HL-60/S4 (cell line): ENCODE data around the gene OPCML.

Experiments used
- in situ Hi-C: fragments of 300-500 bp; cut with MboI; formaldehyde crosslinking; loops from 2 replicates; pipeline ENCODE4 v1.14.3; 2022; ENCODE audit warnings: low sequenced_read_pairs

Gene OPCML

DNA sequence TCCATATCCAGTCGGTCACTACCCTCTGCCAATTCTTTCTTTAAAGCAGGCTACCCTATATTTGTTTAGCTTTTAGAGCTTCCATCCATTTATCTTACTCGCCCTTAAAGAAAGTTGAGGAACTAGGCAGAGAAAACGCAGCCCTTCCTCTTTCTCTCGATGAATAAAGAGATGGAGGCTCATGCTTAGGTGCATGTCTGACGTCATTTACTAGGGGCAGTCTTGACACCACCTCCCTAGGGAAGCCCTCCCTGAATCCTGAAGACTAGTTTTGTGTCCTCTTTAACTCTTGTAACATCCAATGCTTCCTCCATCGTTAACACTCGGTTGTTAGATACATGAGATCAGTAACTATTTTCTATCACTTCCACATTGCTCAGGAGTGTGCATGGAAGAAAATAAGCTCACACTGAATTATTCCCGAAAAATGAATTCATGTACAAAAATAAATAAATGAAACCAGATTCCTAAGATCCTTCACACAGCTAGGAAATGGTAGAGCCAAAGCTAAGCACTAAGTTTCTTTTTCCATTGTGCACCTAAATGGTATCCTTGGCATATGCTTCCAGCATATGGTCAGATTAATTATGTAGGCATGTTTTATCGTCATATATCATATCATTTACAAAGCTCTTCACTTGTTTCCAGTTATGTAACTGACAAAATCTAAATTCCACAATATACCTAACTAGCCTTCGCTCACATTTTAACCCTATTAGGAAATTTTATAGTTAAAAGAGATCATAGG lies 291.2 kb downstream of the OPCML start:
- in situ Hi-C loops, result no loop called here

DNA sequence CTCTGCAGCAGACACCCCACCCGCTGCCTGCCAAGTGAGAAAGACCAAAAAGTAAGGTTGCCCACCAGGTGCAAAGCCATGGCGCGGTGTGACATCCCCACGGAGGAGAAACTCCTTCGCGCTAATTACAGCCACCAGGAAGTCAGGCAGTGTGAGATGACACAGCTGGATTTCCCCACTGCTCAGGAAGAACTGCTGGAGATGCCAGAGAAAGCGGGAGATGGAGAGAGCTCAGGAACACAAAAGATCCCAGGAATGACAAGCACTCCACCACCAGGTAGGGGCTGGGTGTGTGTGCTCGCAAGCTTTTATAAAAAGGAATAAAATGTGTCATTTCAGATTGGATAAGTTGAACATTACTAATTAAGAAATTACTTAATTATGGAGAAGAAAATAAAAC lies 292.7 kb downstream of the OPCML start:
- in situ Hi-C loops, result no loop called here

DNA sequence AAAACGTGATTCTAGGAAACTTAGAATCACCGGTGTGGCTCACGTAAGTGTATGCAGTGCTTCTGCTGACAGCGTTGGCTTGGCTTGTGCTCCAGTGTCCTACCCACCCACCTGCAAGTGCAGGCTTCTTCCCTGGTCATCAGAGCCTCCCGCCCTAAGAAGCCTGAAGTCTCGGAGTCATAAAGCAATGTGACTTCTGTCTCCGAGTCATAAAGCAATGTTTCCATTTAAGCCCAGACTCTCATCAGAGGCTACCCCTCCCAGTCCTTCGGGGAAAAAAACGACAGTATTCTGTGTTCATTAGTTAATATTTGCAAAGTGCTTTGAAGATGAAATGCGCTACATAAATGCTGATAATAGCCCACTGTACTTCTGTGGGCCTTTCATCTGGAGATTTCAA lies 293.8 kb downstream of the OPCML start:
- in situ Hi-C loops, result no loop called here

DNA sequence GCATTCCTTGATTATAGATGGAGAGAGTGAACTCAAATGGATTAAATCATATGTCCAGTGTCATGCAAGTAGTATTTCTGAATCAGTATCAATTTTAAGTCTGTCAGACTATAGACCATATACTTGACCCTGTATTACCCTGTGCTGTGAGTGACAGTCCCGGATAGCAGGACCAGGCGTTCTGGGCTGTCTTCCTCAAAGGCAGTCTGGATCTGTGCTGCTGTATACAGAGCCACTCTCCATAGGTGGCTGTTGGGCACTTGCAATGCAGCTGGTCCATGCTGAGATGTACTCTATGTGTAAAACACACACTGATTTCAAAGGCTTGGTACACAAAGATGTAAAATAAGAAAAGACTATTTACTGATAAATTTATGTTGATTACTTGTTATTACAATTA lies 294.3 kb downstream of the OPCML start:
- in situ Hi-C loops, result no loop called here

GRCh38 chr11:133235381-133235780 lies 296.9 kb downstream of the OPCML start:
- in situ Hi-C loops, result no loop called here

DNA sequence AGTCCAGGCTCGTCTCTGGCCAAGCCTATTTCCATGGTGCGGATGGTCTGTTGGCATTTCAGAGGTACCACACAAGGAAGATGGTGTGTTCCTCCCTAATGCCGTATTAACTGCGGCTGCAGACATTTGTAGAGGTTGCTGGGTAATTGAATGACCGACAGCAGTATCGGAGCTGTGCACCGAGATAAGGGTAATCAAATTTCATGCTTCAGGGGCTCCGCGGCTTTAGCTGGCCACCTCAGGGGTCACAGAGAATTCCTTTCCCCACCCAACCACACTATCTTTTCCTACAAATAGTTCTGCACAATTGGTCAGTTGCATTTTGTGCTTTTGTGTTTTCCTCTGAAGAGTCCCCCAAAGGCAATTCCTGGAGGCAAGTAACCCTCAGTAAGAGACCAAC lies 297.4 kb downstream of the OPCML start:
- in situ Hi-C loops, result no loop called here

DNA sequence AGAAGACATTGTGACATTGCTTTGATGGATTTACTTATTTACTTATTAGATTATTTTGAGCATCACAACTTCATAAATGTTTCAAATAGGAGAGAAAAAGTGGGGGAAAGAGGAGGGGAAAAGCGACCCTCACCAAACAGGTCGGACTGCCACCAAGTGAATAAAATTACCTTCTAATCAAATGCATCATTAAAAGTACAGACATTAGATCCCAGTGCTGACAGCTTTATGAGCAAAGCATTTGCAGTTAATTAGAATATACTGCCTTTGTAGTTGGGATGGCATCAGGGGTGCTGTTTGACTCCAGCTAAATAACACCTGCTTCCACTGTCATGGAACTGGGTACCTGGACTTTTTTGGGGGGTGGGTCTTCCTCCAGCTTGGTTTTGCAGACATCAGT lies 299.6 kb downstream of the OPCML start:
- in situ Hi-C loops, result no loop called here

DNA sequence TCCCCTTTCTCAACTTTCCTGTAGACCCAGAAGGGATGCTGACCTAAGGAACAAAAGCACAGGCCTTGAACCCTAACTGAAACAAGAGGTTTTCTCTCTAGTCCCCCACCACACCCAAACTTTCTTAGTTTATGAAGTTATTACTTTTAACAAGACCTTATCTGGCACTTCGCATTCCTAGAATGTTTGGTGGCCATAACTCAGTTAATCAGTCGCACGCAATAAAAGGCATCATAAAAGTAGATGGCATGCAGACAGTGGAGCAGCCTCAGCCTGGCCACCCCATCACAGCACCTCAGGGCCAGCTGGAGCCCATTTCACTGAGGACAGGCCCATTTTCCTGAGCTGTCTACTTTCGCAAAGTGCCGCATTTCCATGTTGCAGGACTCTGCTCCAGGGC lies 301.9 kb downstream of the OPCML start:
- in situ Hi-C loops, result no loop called here

GRCh38 chr11:133228471-133229329 lies 303.6 kb downstream of the OPCML start:
- in situ Hi-C loops, result no loop called here

DNA sequence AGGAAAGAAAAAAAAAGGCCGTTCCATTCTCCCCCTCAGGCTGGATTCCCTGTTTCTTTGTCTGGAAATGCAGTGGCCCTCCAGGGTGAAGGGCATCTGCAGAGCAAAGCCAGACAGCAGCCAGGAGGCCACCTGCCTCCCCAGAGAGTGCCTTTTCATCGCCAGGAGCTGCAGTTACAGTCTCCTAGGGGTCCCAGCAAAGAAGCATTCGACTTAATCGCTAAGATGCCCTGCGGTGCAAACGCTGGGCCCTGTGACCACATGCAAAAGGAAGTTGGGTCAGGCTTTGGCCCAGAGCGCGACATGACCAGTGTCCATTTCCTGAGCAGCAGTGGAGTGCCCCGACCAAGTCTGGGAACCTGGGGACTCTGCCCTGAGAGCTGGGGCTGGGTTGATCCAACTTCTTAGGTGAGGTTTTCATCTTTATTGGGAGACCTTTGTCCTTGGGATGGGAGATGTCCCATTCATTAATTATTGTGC lies 304.6 kb downstream of the OPCML start:
- in situ Hi-C loops, result no loop called here

DNA sequence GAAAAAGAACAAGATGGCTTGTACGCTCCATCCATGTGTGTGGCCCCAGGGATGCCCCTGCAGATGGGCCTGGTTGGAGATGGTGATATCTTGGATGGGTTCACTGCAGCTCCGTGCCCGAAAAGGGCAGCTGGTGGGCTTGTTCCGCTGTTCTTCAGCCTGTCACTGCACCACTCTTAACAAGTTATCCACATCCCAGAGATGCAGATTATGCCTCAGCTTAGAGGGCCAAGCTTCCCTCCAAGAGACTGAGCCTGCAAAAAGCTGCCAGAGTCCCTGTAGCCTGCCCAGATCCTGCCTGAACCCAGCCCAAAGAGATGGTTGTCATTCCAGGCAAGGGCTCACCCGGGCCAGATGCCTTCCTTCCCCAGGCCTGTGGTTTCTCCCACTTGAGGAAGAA lies 308.0 kb downstream of the OPCML start:
- in situ Hi-C loops, result no loop called here

- in situ Hi-C loops, result no loop called here
These were observed 309.6 kb downstream of the OPCML start for GRCh38 chr11:133222425-133223330.

DNA sequence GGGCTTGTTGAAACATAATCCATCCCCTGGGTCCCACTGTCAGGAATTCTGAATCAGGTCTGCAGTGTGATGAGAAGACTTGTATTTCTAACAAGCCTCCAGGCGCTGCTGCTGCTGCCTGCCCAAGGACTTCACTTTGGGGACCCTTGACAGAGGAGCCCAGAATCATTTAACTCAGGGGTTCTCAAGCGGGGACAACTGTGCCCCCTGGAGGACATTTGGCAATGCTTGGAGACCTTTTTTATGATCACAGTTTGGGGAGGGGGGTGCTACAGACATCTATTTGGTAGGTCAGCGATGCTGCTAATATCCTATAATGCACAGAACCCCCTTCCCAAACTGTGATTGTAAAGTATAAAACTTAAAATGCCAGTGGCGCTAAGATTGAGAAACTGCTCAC lies 312.8 kb downstream of the OPCML start:
- in situ Hi-C loops, result no loop called here

DNA sequence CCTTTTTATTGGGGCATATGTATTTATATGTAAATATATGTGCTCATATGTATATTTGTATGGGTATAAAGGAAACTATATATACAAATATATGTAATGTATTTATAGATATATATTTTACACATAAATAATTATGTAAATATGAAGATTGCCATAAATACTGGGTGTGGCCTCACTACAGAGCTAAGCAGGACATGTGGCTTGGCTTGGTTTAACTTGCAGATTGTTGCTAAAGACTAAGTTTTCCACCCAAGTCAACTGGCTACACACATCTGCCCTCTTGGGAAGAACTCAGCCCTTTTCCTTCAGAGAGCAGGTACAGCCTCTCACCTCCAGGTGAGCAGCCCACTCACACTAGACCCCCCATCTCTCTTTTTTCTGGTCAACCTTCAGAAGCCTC lies 315.5 kb downstream of the OPCML start:
- in situ Hi-C loops, result no loop called here

- in situ Hi-C loops, result no loop called here
These were observed 316.6 kb downstream of the OPCML start for GRCh38 chr11:133215596-133216230.

GRCh38 chr11:133214646-133215045 lies 317.7 kb downstream of the OPCML start:
- in situ Hi-C loops, result no loop called here

GRCh38 chr11:133212201-133212600 lies 320.1 kb downstream of the OPCML start:
- in situ Hi-C loops, result no loop called here

GRCh38 chr11:133207995-133208394 lies 324.3 kb downstream of the OPCML start:
- in situ Hi-C loops, result no loop called here

GRCh38 chr11:133206313-133207005 lies 325.8 kb downstream of the OPCML start:
- in situ Hi-C loops, result no loop called here

- in situ Hi-C loops, result no loop called here
These were observed 328.1 kb downstream of the OPCML start for GRCh38 chr11:133204158-133204557.
